WTC11 (cell line): ENCODE measurements around the gene LGI4. TPM values are rescaled to one million over a fixed set of nuclear protein-coding genes. Genes with fewer than 3 reads are reported as not detected.
A peak's percentile ranks its signal among the peaks of the same experiment; 100 is the strongest.

Experiments
- ATAC-seq: fragments of 200-7000 bp; cut with Tn5 transposase; 2 replicates; pipeline ENCODE4 v1.10.0; 2021; ENCODE audit warnings: mild to moderate bottlenecking, moderate library complexity
- CTCF ChIA-PET: fragments of 300-600 bp; sonication (Branson Sonifier 250); formaldehyde crosslinking; loops from one replicate; lab custom pipeline; 2021; ENCODE audit warnings: antibody characterized with exemption; lab: Charles Lee
- POLR2A ChIA-PET: fragments of 350-600 bp; sonication (Branson Sonifier 250); formaldehyde crosslinking; loops from one replicate; lab custom pipeline; 2021; ENCODE audit warnings: antibody characterized with exemption; lab: Charles Lee
- DNase-seq: peaks from one replicate; pipeline ENCODE4 v3.0.0; 2021; ENCODE audit warnings: low spot score
- H3K27ac Mint-ChIP-seq: 2 replicates; pipeline ENCODE4 v1.8.0; 2021; ENCODE audit warnings: mixed read lengths
- H3K27me3 Mint-ChIP-seq: 2 replicates; pipeline ENCODE4 v1.8.0; 2021; ENCODE audit warnings: low read depth, mild to moderate bottlenecking, moderate library complexity, mixed read lengths
- H3K36me3 Mint-ChIP-seq: 2 replicates; pipeline ENCODE4 v1.8.0; 2021; ENCODE audit warnings: mixed read lengths
- H3K4me1 Mint-ChIP-seq: 2 replicates; pipeline ENCODE4 v1.8.0; 2022; ENCODE audit warnings: mixed read lengths
- H3K4me3 Mint-ChIP-seq: 2 replicates; pipeline ENCODE4 v1.8.0; 2021; ENCODE audit warnings: mild to moderate bottlenecking, moderate library complexity, mixed read lengths
- H3K9me3 Mint-ChIP-seq: 2 replicates; pipeline ENCODE4 v1.8.0; 2021; ENCODE audit warnings: mixed read lengths
- AFF4 ChIP-seq: sonication (generic); formaldehyde crosslinking; IDR thresholded peaks from 2 replicates; pipeline ENCODE4 v1.8.1; 2023; ENCODE audit warnings: mild to moderate bottlenecking, missing genetic modification reagents, borderline replicate concordance
- ATF1 ChIP-seq: sonication (generic); formaldehyde crosslinking; IDR thresholded peaks from 2 replicates; pipeline ENCODE4 v1.8.1; 2023; ENCODE audit warnings: mild to moderate bottlenecking, moderate library complexity, missing genetic modification reagents
- CDX4 ChIP-seq: fragments of 250-450 bp; sonication (Bioruptor Pico); IDR thresholded peaks from 2 replicates; pipeline ENCODE4 v1.9.0; 2021; ENCODE audit warnings: moderate library complexity, mild to moderate bottlenecking, inconsistent platforms, borderline replicate concordance
- ESRRA ChIP-seq: sonication (generic); formaldehyde crosslinking; IDR thresholded peaks from 2 replicates; pipeline ENCODE4 v1.8.1; 2022; ENCODE audit warnings: mild to moderate bottlenecking, missing genetic modification reagents, borderline replicate concordance
- ETV6 ChIP-seq: sonication (generic); formaldehyde crosslinking; IDR thresholded peaks from 2 replicates; pipeline ENCODE4 v1.8.1; 2022; ENCODE audit warnings: mild to moderate bottlenecking, missing genetic modification reagents
- FOXP4 ChIP-seq: sonication (generic); formaldehyde crosslinking; IDR thresholded peaks from 2 replicates; pipeline ENCODE4 v1.8.0; 2022; ENCODE audit warnings: mild to moderate bottlenecking, missing genetic modification reagents
- JAZF1 ChIP-seq: fragments of 250-450 bp; sonication (Bioruptor Pico); IDR thresholded peaks from 2 replicates; pipeline ENCODE4 v1.9.0; 2021; ENCODE audit warnings: moderate library complexity, mild to moderate bottlenecking, inconsistent platforms
- JUN ChIP-seq: sonication (generic); formaldehyde crosslinking; IDR thresholded peaks from 2 replicates; pipeline ENCODE4 v1.8.0; 2023; ENCODE audit warnings: mild to moderate bottlenecking, missing genetic modification reagents
- MYBL2 ChIP-seq: sonication (generic); formaldehyde crosslinking; IDR thresholded peaks from 2 replicates; pipeline ENCODE4 v1.8.1; 2023; ENCODE audit warnings: mild to moderate bottlenecking, moderate library complexity, missing genetic modification reagents
- NR1H2 ChIP-seq: sonication (generic); formaldehyde crosslinking; IDR thresholded peaks from 2 replicates; pipeline ENCODE4 v1.9.0; 2021; ENCODE audit warnings: mild to moderate bottlenecking, moderate library complexity, missing genetic modification reagents
- PRRX2 ChIP-seq: fragments of 250-450 bp; sonication (Bioruptor Pico); IDR thresholded peaks from 2 replicates; pipeline ENCODE4 v1.8.0; 2021; ENCODE audit warnings: mild to moderate bottlenecking
- SMAD4 ChIP-seq: sonication (generic); formaldehyde crosslinking; IDR thresholded peaks from 2 replicates; pipeline ENCODE4 v1.8.0; 2022; ENCODE audit warnings: mild to moderate bottlenecking, missing genetic modification reagents
- TCF7 ChIP-seq: sonication (generic); formaldehyde crosslinking; IDR thresholded peaks from 2 replicates; pipeline ENCODE4 v1.8.0; 2022; ENCODE audit warnings: mild to moderate bottlenecking, low read depth, missing genetic modification reagents, moderate library complexity
- TP53 ChIP-seq: sonication (generic); formaldehyde crosslinking; IDR thresholded peaks from 2 replicates; pipeline ENCODE4 v1.8.1; 2023; ENCODE audit warnings: mild to moderate bottlenecking, missing genetic modification reagents
- USF1 ChIP-seq: sonication (generic); formaldehyde crosslinking; IDR thresholded peaks from 2 replicates; pipeline ENCODE4 v1.8.0; 2022; ENCODE audit warnings: mild to moderate bottlenecking, missing genetic modification reagents
- USF2 ChIP-seq: sonication (generic); formaldehyde crosslinking; IDR thresholded peaks from 2 replicates; pipeline ENCODE4 v1.8.1; 2023; ENCODE audit warnings: mild to moderate bottlenecking, missing genetic modification reagents, moderate library complexity
- ZNF317 ChIP-seq: sonication (generic); formaldehyde crosslinking; IDR thresholded peaks from 2 replicates; pipeline ENCODE4 v1.8.1; 2023; ENCODE audit warnings: low read depth, mild to moderate bottlenecking, moderate library complexity, missing genetic modification reagents, borderline replicate concordance
- ZNF416 ChIP-seq: fragments of 250-450 bp; sonication (Bioruptor Pico); IDR thresholded peaks from 2 replicates; pipeline ENCODE4 v1.9.0; 2021; ENCODE audit warnings: mild to moderate bottlenecking, inconsistent platforms
- ZNF512 ChIP-seq: sonication (generic); formaldehyde crosslinking; IDR thresholded peaks from 2 replicates; pipeline ENCODE4 v1.8.1; 2022; ENCODE audit warnings: missing genetic modification reagents, borderline replicate concordance
- ZNF671 ChIP-seq: fragments of 250-450 bp; sonication (Bioruptor Pico); IDR thresholded peaks from 2 replicates; pipeline ENCODE4 v1.8.0; 2021; ENCODE audit warnings: mild to moderate bottlenecking
- total RNA-seq: library from RNA; stranded (reverse); gene quantifications from 3 replicates; pipeline ENCODE4 v1.2.3, GENCODE V29; 2021

LGI4 gene
- total RNA-seq, 1 experiment from 2014 or later: 14.2 TPM

DNA sequence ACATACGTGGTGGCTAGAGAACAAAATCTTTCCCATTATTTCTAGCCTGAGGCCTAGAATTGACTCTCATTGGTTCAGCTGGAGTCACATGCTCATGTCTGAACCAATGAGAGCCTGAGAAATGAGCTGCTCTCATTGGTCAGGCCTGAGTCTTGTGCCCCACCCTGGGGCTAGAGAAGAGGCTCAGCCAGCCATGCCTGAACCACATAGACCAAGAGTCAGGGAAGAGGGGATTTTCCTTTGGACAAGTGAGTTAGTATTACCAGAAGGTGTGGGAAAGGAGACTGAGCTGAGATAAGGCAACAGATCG lies 26.5 kb upstream of the LGI4 start:
- TF ChIP-seq ZNF512: no peak
- peak; percentile 51; the same call in 1 of the 2 replicates for TF ChIP-seq USF1 (CRISPR knock-in tag)
- TF ChIP-seq, all 79 proteins: peak for 1
- H3K4me1 Mint-ChIP-seq: peaks cover 3% of the 10 kb centered on the region
- CTCF ChIA-PET: interaction anchor here (0.6 to 1.7 kb wide), 3 partner anchors 56 to 315 kb away, joined by 3 to 5 read pairs (median 3); no protein-coding TSS in a partner anchor
- H3K27ac Mint-ChIP-seq: no peak overlapping the region
- POLR2A ChIA-PET: interaction anchor here (0.6 kb wide), 1 partner anchor 441 kb away, joined by 3 read pairs; no protein-coding TSS in a partner anchor
- no peak overlapping the region for H3K4me3 Mint-ChIP-seq
- no peak for ATAC-seq
- peaks cover 38% of the 10 kb centered on the region for H3K9me3 Mint-ChIP-seq
- H3K36me3 Mint-ChIP-seq: peaks cover 96% of the 10 kb centered on the region
- no peak for DNase-seq
- no peaks in the 10 kb centered on the region; the same call in 1 of the 2 replicates for H3K27me3 Mint-ChIP-seq

- no peaks in the 10 kb centered on the region; the same call in 1 of the 2 replicates for H3K27me3 Mint-ChIP-seq
- POLR2A ChIA-PET: no interaction called here
- H3K4me3 Mint-ChIP-seq: no peak overlapping the region
- no peak for DNase-seq
- TF ChIP-seq TCF7 (CRISPR knock-in tag): no peak
- TF ChIP-seq JUN (CRISPR knock-in tag): no peak
- no peak for TF ChIP-seq SMAD4 (CRISPR knock-in tag)
- TF ChIP-seq, all 79 proteins: peak for 0
- Mint-ChIP-seq H3K4me1 (peaks cover 8% of the 10 kb centered on the region), H3K27ac (no peak overlapping the region), H3K9me3 (peaks cover 32% of the 10 kb centered on the region), H3K36me3 (peaks cover 96% of the 10 kb centered on the region)
- no peak for ATAC-seq
- CTCF ChIA-PET: interaction anchor here (0.6 to 1.7 kb wide), 4 partner anchors 17 to 316 kb away, joined by 3 to 5 read pairs (median 3); no protein-coding TSS in a partner anchor
Observed at GRCh38 chr19:35160629-35161433, 26.0 kb upstream of the LGI4 start.

DNA sequence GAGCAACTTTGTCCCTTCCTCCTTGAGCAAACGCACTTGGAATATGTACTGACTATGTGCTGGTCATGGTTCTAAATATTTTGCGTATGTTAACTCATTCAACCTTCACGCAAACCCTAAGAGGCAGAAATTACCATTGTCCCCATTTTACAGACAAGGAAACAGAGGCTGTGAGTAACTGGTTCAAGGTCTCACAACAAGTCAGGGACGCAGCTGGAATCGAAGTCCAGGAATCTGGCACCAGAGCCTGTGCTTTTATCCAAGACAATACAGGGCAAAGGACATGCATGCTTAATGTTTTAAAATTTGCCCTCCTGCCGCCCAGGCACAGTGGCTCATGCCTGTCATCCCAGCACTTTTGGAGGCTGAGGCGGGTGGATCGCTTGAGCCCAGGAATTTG lies 24.7 kb upstream of the LGI4 start:
- Mint-ChIP-seq H3K27me3 (no peaks in the 10 kb centered on the region; the same call in 1 of the 2 replicates), H3K4me1 (peaks cover 19% of the 10 kb centered on the region), H3K9me3 (peaks cover 23% of the 10 kb centered on the region), H3K27ac (peak overlapping the region; percentile 38; the same call in 1 of the 2 replicates), H3K36me3 (peaks cover 85% of the 10 kb centered on the region), H3K4me3 (no peak overlapping the region)
- ATAC-seq (no peak), DNase-seq (no peak)
- ChIA-PET CTCF (interaction anchor here (1.0 kb wide), 1 partner anchor 16 kb away, joined by 3 read pairs; no protein-coding TSS in a partner anchor), POLR2A (no interaction called here)
- TF ChIP-seq ZNF416: no peak
- TF ChIP-seq ESRRA (CRISPR knock-in tag): no peak
- TF ChIP-seq ZNF671 (CRISPR knock-in tag): no peak
- no peak for TF ChIP-seq USF2 (CRISPR knock-in tag)
- TF ChIP-seq MYBL2 (CRISPR knock-in tag): no peak
- no peak for TF ChIP-seq FOXP4 (CRISPR knock-in tag)
- no peak for TF ChIP-seq TP53 (CRISPR knock-in tag)
- TF ChIP-seq NR1H2 (CRISPR knock-in tag): no peak
- no peak for TF ChIP-seq CDX4
- no peak for TF ChIP-seq ZNF317 (CRISPR knock-in tag)
- TF ChIP-seq PRRX2 (CRISPR knock-in tag): no peak
- no peak for TF ChIP-seq ATF1 (CRISPR knock-in tag)
- TF ChIP-seq ETV6 (CRISPR knock-in tag): no peak
- no peak for TF ChIP-seq JAZF1 (CRISPR knock-in tag)
- no peak for TF ChIP-seq AFF4 (CRISPR knock-in tag)
